B cell (primary cell): ENCODE data around the gene PHLDB2. TPM values are rescaled to one million over a fixed set of nuclear protein-coding genes. Genes with fewer than 3 reads are reported as not detected.

ENCODE experiments used
- ATAC-seq: fragments of 200-7000 bp; cut with Tn5 transposase; one replicate; pipeline ENCODE4 v1.10.0; 2021; ENCODE audit warnings: low read depth, mild to moderate bottlenecking, moderate number of reproducible peaks, moderate library complexity
- CTCF ChIA-PET: fragments of 350-600 bp; sonication (Branson Sonifier 250); formaldehyde crosslinking; loops from one replicate; lab custom pipeline; 2021; ENCODE audit warnings: antibody characterized with exemption, inconsistent platforms; lab: Charles Lee
- POLR2A ChIA-PET: fragments of 350-600 bp; sonication (Branson Sonifier 250); formaldehyde crosslinking; loops from one replicate; lab custom pipeline; 2021; ENCODE audit warnings: antibody characterized with exemption; lab: Charles Lee
- DNase-seq: peaks from one replicate; pipeline ENCODE4 v3.0.0; 2013
- H2AFZ ChIP-seq: 2 replicates; pipeline ENCODE4 v1.6.1; 2012; ENCODE audit warnings: mild to moderate bottlenecking, low read depth, low read length; ENCODE audit not compliant: insufficient read depth, poor library complexity, severe bottlenecking
- H3K27ac ChIP-seq, 2 donors: 1 replicate in 1 of 2; 2 replicates in 1 of 2; pipeline ENCODE4 v1.5.1; 2012 to 2013; ENCODE audit warnings: low read length in 2 of 2, mild to moderate bottlenecking in 2 of 2, moderate library complexity in 1 of 2
- H3K27me3 ChIP-seq, 4 experiments: fragments of 200-600 bp in 1 of 4; sonication (generic) in 1 of 4; replicated peaks in 1 of 4; 1 replicate in 2 of 4; 2 replicates in 2 of 4; pipeline versions ENCODE4 v1.6.1 to v1.7.0; 2013 to 2016; ENCODE audit warnings: low read length in 3 of 4, mild to moderate bottlenecking in 2 of 4, mixed read lengths in 1 of 4, moderate library complexity in 1 of 4; ENCODE audit not compliant: insufficient read depth in 4 of 4, control insufficient read depth in 3 of 4; ENCODE audit errors: control extremely low read depth in 1 of 4
- H3K36me3 ChIP-seq, 2 experiments: replicated peaks in 1 of 2; 1 replicate in 1 of 2; 2 replicates in 1 of 2; pipeline versions ENCODE4 v1.6.1 to v1.7.1; 2013; ENCODE audit warnings: low read length in 1 of 2; ENCODE audit not compliant: insufficient read depth in 2 of 2, control insufficient read depth in 1 of 2; ENCODE audit errors: control extremely low read depth in 1 of 2, extremely low read depth in 1 of 2
- H3K4me1 ChIP-seq, 2 donors: fragments of 200-600 bp in 1 of 2; sonication (generic) in 1 of 2; 1 replicate in 1 of 2; 2 replicates in 1 of 2; pipeline versions ENCODE4 v1.5.1 to v1.6.1; 2013 to 2017; ENCODE audit warnings: low read length in 2 of 2; ENCODE audit not compliant: control insufficient read depth in 2 of 2, insufficient read depth in 2 of 2
- H3K4me2 ChIP-seq: replicated peaks from 2 replicates; pipeline ENCODE3; 2012; ENCODE audit warnings: mild to moderate bottlenecking, low read depth, low read length; ENCODE audit not compliant: poor library complexity, severe bottlenecking
- H3K4me3 ChIP-seq, 5 experiments: fragments of 200-600 bp in 1 of 5; sonication (generic) in 1 of 5; 1 replicate in 3 of 5; 2 replicates in 2 of 5; pipeline versions ENCODE4 v1.5.1 to v1.7.0; 2011 to 2016; ENCODE audit warnings: low read length in 4 of 5, mild to moderate bottlenecking in 4 of 5, low read depth in 2 of 5, control low read depth in 1 of 5, moderate library complexity in 1 of 5; ENCODE audit not compliant: insufficient read depth in 1 of 5; ENCODE audit errors: control extremely low read depth in 1 of 5, extremely low read depth in 1 of 5
- H3K79me2 ChIP-seq: fragments of 200-600 bp; sonication (generic); one replicate; pipeline ENCODE4 v1.6.0; 2016; ENCODE audit warnings: low read length; ENCODE audit not compliant: control insufficient read depth, insufficient read depth
- H3K9ac ChIP-seq: fragments of 200-600 bp; sonication (generic); 2 replicates; pipeline ENCODE4 v1.6.1; 2017; ENCODE audit warnings: mild to moderate bottlenecking, low read length, moderate library complexity
- H3K9me3 ChIP-seq, 3 donors: one replicate each; pipeline versions ENCODE4 v1.6.1 to v1.7.1; 2013; ENCODE audit warnings: low read length in 2 of 3; ENCODE audit not compliant: control insufficient read depth in 2 of 3, insufficient read depth in 1 of 3; ENCODE audit errors: control extremely low read depth in 1 of 3
- H4K20me1 ChIP-seq: 2 replicates; pipeline ENCODE4 v1.6.0; 2012; ENCODE audit warnings: mild to moderate bottlenecking, low read length; ENCODE audit not compliant: insufficient read depth, control insufficient read depth, poor library complexity, severe bottlenecking
- H3K27ac Mint-ChIP-seq: one replicate; pipeline ENCODE4 v1.8.0; 2021; ENCODE audit warnings: mixed read lengths
- H3K27me3 Mint-ChIP-seq: one replicate; pipeline ENCODE4 v1.8.0; 2021; ENCODE audit warnings: mixed read lengths
- H3K4me1 Mint-ChIP-seq: one replicate; pipeline ENCODE4 v1.8.0; 2021; ENCODE audit warnings: mixed read lengths
- H3K4me3 Mint-ChIP-seq: one replicate; pipeline ENCODE4 v1.8.0; 2021; ENCODE audit warnings: mixed read lengths
- H3K9me3 Mint-ChIP-seq: one replicate; pipeline ENCODE4 v1.8.0; 2022; ENCODE audit warnings: mixed read lengths; ENCODE audit not compliant: insufficient read depth
- EZH2 ChIP-seq: IDR thresholded peaks from 2 replicates; pipeline ENCODE4 v1.6.1; 2012; ENCODE audit warnings: borderline replicate concordance, low read depth, mild to moderate bottlenecking, moderate library complexity, low read length; ENCODE audit not compliant: insufficient read depth, poor library complexity, severe bottlenecking
- WGBS: methylation state at CpG from one replicate; pipeline ENCODE4 v1.1.5; 2013; ENCODE audit warnings: missing lambda C conversion rate; ENCODE audit not compliant: insufficient coverage; 5-methylcytosine and 5-hydroxymethylcytosine counted together
- intact Hi-C: fragments of 100-400 bp; cut with micrococcal nuclease; formaldehyde crosslinking; loops from one replicate; pipeline ENCODE4 v1.10.0; 2022
- polyA plus RNA-seq: library from polyadenylated mRNA; depleted of rRNA; stranded (reverse); fragments of >200 nt; gene quantifications from 2 replicates; pipeline ENCODE4 v1.2.3, GENCODE V29; 2012
- total RNA-seq, 2 donors: library from RNA; stranded (reverse); fragments of 120-200 nt in 1 of 2; gene quantifications; 1 replicate in 1 of 2; 2 replicates in 1 of 2; pipeline versions ENCODE4 v1.2.3 to v1.2.4, GENCODE V29; 2013 to 2022
- TF ChIP-seq, protein P1 (sequence below): fragments of 200-600 bp; IDR thresholded peaks from one replicate; pipeline ENCODE4 v1.8.0; 2022; ENCODE audit warnings: antibody characterized with exemption, mild to moderate bottlenecking

Gene PHLDB2
- total and polyA plus RNA-seq, 2 donors (not counting 1 experiment from before 2014, with no cell fraction given), result 1.3 to 6.3 TPM

DNA sequence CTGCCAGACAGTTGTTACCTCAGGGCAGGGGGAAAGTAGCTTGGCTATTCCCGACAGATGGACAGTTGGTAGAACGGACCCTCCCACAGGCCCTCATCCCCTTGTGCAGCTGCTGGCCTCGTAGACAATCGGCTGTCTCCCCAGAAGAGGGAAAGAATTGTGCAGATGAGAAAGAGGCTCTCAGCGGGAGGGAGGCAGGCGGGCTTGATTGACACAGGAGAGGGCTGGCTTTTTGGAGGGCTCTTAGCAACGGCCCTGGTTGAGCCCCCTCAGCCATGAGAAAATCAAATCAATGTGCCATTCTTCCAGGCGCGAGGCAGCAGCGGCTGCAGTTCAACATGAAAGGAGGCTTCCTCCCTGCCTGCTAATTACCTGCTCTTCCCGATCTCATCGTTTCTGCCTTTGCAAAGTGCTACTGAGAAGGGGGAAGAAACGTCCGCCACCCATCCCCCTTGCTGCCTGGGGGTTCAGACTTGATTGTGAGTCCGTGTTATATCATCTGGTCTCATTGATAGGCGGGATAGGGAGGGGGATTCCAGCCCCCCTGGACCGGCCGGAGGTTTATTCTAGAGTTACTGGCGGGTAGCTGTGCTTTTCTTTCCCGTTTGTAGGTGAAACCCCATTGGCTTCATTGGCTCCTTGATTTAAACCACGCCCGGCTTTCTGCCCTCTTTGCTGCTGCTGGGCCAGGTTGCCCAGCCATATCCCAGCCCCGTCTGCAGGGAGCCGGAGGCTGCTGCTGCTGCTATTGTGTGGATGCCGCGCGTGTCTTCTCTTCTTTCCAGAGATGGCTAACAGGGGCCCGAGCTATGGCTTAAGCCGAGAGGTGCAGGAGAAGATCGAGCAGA, 139.8 kb downstream of the PHLDB2 start, which contains the start of gene TAGLN3:
TSS of gene TAGLN3 (plus strand) at position 287 of the 848 bp plus-strand sequence. CDS start at position 788, 501 bp downstream.
- no peaks in the 10 kb centered on the region for H3K36me3 ChIP-seq
- 2% methylated on average over 25 of the region's 30 CpGs for WGBS
- H3K4me1 Mint-ChIP-seq, result peaks cover 16% of the 10 kb centered on the region
- H3K4me3 ChIP-seq, result peak within 1 kb of the TSS; percentile 19 to 57 (median 52)
- H3K27ac Mint-ChIP-seq, result no peak within 1 kb of the TSS
- DNase-seq (peak; percentile 47), ATAC-seq (peak; percentile 69)
- peak within 1 kb of the TSS; percentile 70 for H2AFZ ChIP-seq
- no peak for TF ChIP-seq EZH2
- TF ChIP-seq, protein P1, sequence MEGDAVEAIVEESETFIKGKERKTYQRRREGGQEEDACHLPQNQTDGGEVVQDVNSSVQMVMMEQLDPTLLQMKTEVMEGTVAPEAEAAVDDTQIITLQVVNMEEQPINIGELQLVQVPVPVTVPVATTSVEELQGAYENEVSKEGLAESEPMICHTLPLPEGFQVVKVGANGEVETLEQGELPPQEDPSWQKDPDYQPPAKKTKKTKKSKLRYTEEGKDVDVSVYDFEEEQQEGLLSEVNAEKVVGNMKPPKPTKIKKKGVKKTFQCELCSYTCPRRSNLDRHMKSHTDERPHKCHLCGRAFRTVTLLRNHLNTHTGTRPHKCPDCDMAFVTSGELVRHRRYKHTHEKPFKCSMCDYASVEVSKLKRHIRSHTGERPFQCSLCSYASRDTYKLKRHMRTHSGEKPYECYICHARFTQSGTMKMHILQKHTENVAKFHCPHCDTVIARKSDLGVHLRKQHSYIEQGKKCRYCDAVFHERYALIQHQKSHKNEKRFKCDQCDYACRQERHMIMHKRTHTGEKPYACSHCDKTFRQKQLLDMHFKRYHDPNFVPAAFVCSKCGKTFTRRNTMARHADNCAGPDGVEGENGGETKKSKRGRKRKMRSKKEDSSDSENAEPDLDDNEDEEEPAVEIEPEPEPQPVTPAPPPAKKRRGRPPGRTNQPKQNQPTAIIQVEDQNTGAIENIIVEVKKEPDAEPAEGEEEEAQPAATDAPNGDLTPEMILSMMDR, result no peak
- peaks cover 0 to 22% (median 6%) of the 10 kb centered on the region in 4 experiments for H3K27me3 ChIP-seq
- intact Hi-C loops, result no loop called here
- H3K79me2 ChIP-seq, result no peaks in the 10 kb centered on the region
- no peak within 1 kb of the TSS for H3K27ac ChIP-seq
- ChIA-PET CTCF (interaction anchor here (1.0 to 5.6 kb wide), 7 partner anchors 9 to 44 kb away, joined by 3 to 39 read pairs (median 5); no protein-coding TSS in a partner anchor), POLR2A (no interaction called here)
- H3K4me2 ChIP-seq, result peak within 1 kb of the TSS; percentile 80
- no peaks in the 10 kb centered on the region for H3K9me3 ChIP-seq
- peaks cover 12 to 16% of the 10 kb centered on the region in 2 donors for H3K4me1 ChIP-seq
- H3K4me3 Mint-ChIP-seq, result peak within 1 kb of the TSS; percentile 92
- H4K20me1 ChIP-seq, result no peaks in the 10 kb centered on the region
- H3K9ac ChIP-seq, result peak within 1 kb of the TSS; percentile 66
- H3K27me3 Mint-ChIP-seq, result peaks cover 11% of the 10 kb centered on the region
- no peaks in the 10 kb centered on the region for H3K9me3 Mint-ChIP-seq
